Retina (tissue), 1 donor: ENCODE data around the gene PPBP.
"Not testable (repeated sequence)": the region's sequence is repeated elsewhere in the genome, so short reads cannot be mapped to it uniquely, and the experiment has no call there.

Experiments used
- DNase-seq: peaks from one replicate; pipeline ENCODE4 v3.0.0-alpha.2; 2016

PPBP gene

DNA sequence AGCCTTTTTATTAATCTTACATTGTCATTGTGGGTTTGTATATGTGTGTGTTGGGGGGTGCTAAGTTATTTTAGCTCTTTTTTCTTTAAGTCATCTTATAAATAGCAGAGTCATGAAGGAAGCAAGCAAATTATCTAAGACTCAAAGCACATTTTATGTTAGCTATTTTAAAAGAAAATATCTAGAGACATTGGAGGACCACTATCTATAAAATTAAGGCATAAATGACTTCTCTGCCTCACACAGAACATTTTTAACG is 3.7 kb upstream of the PPBP start:
- DNase-seq: no peak

DNA sequence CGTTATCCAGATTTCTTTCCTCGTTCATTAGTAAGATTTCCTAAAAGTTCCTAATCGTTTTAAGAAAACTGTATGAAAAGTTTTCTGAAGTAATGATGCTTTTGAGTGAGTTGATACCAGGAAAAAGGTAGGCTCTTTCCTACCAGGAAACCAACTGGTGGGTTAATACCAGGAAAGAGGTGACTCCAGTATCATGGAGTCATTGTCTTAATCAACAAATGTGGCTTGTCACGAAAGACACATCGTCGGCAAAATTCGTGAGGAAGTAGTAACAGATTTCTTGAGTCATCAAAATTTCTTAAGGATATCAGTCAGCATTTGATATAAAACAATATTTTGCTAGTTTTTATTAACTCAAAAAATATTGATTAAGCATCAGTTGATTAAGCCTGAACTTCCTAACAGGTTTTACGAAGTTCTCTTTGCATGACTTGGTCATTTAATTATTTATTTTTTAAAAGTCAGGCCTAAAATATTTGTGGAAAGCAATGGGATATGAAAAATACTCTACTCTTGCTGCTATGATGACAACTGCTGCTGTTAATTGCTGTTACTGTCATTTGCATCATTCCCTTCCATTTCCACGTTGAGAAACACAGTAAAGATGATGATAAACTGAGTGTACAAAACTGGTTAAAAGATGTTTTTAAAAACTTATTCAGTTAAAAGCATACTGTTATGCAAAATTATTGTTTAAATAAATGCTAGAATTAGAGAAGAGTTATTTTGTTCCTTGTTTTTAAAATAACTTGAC is 3.2 kb upstream of the PPBP start:
- DNase-seq: no peak

DNA sequence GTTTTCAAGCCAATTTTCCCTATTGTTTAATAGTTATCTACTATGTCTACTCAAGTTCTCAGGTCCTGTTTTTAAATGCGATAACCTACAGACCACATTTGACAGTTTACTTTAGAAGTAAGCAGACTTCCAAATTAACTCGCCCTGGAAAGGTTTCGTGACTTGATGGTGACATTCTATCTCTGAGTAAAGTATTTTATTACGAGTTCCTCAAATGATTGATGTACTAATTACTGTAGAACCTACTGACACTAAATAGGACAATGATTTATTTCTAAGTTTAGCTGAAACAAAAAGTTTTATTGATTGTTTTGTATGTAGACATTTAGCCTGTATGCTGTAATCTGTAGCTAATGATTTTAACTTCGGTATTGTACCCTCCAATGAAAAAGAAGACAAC is 1.9 kb upstream of the PPBP start:
- DNase-seq: no peak

DNA sequence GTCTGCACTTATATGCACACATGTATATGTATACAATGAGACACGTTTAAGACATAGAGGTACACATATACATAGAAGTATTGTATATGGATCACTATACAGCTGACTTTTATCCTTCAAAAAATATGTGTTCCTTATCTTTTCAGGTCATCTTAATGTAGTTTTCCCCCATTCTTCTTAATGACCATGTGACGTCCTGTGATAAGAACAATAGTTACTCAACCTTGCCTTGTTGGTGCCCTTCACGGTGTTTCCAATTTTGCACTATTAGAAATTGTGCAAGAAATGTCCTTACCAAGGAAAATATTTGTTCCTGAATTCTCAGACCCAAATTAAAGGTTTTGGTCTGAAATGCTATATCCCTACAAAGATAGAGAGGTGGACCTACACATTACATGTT is 1.0 kb upstream of the PPBP start:
- no peak for DNase-seq

DNA sequence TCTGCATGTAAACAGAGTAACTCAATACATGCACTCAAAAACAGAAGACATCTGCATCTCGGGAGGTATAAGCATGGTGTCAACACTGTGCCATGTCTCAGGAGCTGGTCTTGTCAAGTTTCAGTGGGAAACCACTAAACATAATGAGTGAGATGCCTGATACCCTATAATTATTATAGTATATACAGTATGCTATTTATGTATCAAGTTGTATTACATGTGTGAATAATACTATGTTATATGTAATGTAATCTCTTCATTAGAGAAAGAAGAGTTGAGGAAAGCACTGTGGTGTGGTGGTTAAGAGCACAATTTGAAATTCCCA is 2.5 kb downstream of the PPBP start:
- DNase-seq: no peak

DNA sequence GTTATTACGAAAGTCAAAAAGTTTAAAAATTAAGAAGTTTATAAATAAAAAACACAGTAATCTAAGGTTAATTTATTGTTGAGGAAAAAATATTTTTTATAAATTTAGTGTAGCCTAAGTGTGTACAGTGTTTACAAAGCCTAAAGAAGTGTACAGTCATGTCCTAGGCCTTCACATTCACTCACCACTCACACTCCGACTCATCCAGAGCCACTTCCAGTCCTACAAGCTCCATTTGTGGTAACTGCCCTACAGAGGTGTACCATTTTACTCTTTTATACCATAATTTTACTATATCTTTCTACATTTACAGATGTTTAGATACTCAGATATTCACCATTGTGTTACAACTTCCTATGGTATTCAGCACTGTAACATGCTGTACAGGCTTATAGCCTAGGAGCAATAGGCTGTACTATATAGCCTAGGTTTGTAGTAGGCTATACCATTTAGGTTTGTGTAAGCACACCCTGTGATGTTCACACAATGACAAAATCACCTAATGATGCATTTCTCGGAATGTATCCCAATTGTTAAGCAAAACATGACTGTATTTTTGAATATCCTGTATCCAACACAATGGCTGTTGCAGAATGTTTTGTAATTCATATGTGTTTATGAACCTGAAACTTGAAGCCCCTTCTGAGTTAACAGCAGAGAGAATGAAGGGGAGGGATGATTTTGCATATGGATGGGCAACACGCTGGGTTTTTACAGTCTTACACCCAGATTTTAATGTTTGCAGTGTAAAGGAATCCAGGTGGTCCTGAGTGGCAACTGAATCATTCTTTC is 3.1 kb downstream of the PPBP start:
- no peak for DNase-seq

DNA sequence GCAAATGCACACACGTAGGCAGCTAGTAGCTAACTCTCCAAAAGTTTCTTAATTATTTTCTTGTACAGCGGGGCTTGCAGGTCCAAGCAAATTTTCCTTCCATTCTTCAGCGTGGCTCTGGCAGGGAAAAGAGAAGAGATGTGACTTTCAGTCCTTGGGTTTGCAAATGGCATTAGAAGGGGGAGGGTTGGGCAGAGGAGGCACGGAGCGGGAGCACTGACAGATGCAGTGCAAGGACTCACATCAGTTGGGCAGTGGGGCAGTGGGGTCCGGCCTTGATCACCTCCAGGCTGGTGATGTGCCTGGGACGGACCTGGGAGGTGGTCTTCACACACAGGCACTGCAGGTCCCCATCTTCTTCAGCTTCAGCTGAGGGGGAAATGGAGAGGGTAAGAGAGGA is 6.8 kb downstream of the PPBP start:
- not testable (repeated sequence) for DNase-seq

DNA sequence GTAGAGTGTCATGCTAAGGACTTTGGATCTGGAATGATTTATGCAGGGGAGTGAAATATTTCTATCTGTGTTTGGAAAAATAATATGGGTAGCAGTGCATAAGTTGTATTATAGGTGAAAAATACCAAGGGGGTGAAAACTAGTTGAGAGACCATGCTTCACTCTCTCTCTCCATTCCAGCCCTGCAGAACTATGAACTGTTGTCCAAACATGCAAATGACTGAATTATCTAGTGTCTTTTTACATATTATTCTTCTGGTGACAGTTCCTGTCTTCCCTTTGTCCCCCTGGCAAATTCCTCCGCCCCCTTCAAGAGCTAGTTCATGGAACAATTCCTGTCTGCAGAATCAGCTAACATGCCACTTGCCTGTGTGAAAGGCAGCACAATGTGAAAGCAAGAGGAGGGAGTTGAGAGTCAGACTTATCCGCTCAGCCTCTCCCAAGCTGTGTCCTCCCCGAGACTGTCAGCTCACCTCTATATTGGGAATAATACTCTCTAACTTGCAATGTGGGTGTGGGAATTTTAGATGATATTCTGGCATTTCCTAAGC is 8.5 kb downstream of the PPBP start:
- no peak for DNase-seq

DNA sequence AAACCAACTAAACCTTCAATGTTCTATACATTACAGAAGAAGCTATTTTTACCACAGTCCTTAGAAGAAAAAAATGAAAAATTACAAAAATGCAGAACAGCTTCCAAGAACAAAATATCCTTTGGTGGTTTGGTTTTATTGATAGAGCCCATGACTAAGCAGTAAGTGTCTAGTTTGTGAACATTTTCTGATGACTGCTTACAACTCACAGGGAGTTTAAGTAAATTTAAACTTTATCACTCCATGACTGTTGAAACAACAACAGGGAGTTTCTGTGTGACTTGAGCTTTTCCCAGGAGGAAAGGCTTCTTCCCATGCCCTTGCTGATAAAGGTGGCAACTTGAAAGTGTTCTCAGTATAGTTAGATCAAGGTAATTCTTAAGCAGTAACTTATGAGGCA is 9.1 kb downstream of the PPBP start:
- no peak for DNase-seq

DNA sequence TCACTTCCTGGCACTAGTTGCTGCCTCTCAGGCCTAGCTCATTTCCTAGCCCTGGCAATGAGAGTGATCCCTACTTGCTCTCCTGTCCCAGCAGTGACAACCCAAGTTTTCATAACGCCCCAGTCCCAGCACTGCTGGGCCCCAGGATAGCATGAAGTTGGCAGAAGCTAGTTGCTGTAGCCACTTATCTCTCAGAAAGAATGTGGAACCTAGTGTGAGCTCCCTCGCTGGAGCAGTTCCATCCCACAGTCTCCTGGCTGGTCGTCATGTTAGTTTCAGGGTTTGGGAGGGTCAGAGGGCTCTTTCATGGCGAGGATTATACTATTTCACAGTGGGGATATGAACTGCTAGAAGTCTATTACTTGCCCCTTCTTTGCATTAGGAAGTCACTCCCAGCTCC is 11.3 kb downstream of the PPBP start:
- DNase-seq: no peak

DNA sequence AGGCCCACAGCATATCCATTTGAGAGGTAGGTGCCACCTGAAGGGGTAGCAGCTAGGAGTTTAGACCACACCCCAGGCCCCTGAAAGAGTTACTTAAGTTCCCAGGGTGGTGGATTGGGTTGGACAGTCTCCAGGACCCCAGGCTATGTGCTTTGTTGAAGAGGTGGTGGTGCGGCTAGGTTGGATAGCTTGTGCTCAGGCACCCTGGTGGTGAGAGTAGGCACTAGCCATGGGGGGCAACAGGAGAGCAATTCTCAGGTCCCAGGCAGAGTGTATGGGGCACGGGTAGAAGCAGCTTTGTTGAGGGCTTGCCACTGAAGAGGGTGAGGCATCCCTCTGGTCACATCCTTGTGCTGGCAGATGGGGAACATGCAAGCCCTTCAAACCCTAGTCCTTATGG is 11.8 kb downstream of the PPBP start:
- DNase-seq: no peak

DNA sequence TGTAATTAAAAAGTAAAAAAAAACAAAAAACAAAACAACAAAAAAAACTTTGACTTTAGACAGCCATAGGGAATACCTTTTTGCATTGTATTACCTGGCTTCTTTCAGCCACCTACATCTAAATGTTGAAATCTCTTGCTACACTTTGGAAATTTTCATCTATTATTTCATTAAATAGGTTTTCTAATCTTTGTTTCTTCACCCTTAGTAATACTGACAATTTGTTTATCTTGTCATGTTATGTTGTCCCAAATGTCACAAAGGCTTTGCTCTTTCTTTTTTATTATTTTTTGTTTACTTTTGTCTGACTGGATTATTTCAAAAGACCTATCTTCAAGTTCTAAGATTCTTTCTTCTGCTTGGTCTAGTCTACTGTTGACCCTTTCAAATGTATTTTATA is 13.6 kb downstream of the PPBP start:
- DNase-seq: no peak

DNA sequence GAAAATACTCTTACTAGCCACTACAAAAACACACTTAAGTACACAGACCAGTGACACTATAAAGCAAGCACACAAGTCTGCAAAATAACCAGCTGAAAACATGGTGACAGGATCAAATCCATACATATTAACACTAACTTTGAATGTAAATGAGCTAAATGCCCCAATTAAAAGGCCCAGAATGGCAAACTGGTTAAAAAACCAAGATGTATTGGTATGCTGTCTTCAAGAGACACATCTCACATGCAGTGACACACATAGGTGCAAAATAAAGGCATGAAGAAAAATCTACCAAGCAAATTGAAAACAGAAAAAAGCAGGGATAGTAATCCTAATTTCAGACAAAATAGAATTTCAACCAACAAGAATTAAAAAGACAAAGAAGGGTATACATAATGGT is 17.0 kb downstream of the PPBP start:
- no peak for DNase-seq

DNA sequence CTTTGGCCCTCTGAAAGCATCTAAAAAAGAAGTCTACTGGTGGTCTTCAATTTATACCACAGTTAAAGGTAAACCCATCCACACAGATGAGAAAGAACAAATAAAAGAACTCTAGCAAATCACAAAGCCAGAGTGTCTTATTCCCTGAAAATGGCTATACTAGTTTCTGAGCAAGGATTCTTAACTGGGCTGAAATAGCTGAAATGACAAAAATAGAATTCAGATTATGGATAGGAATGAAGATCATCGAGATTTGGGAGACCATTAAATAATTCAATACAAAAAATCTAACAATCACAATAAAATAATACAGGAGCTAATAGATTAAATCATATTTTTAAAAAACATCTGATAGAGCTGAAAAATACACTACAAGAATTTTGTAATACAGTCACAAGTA is 18.0 kb downstream of the PPBP start:
- no peak for DNase-seq

DNA sequence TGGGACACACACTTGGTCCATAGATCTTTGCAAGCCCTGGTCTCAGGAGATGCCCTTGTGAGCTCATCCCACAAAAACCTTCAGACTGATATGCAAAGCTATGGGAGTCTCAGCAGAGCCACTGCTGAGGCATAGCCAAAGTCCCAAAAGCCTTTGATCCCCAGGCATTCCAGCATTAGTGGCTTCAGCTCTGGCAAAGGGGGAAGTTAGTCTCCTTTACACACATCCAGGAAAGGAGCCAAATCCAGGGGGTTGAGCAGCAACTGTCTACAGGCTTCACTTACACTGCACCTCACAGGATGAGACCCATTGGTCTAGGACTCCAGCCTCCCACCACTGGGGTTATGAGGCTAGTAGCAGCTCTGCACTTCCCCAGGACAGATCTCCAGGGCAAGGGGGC is 20.1 kb downstream of the PPBP start:
- DNase-seq: no peak

DNA sequence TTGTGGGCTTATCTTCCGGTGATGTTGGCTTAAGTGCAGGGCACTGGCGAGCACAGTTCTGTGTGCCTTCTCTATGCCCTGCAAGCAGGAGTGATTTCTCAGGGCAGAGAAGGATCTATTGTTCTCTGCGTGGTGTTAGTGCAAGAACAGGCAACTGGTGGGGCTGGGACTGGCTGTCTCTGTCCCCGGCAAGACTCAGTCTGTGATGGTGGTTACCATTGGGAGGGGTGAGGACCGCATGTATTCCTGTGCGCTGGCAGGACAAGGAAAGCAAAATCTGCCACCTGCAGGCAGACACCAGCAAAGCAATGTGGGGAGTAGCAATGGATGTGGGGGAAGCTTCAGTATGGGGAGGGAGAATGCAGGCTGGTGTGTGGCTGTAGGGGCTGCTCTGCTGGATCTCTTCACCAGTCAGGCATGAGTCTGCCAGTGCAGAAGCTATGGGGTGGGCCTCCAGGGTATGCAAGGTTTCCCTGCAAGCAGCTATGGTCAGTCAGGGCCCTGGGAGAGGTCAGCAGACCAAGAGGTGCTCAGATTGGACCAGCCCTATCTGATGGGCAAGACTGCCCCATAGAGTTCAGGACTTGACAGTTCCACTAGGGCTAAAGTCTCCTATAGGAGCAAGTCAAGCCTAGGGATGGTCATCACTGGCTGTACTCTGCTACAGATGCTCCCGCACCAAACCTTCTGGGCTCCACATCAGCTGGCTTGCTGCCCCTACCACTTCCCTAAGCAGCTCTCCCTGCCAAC is 23.0 kb downstream of the PPBP start:
- DNase-seq: peak; percentile 22

DNA sequence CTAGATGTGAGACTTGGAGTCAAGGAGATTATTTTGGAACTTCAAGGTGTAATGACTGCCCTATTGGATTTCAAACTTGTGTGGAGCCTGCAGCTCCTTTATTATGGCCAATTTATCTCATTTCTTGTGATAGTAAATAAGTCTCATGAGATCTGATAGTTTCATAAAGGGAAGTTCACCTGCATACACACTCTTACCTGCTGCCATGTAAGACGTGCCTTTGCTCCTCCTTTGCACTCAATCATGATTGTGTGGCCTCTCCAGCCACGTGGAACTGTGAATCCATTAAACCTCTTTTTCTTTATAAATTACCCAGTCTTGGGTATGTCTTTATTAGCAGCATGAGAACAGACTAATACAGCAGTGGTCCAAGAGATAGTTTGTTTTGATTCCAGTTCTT is 25.3 kb downstream of the PPBP start:
- no peak for DNase-seq

DNA sequence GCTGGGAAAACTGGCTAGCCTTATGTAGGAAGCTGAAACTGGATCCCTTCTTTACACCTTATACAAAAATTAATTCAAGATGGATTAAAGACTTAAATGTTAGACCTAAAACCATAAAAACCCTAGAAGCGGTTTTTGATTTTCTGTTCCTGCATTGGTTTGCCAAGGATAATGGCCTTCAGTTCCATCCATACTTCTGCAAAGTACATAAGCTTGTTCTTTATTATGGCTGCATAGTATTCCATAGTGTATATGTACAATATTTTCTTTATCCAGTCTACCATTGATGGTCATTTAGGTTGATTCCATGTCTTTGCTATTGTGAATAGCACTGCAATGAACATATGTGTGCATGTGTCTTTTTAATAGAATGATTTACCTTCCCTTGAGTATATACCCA is 28.9 kb downstream of the PPBP start:
- not testable (repeated sequence) for DNase-seq

DNA sequence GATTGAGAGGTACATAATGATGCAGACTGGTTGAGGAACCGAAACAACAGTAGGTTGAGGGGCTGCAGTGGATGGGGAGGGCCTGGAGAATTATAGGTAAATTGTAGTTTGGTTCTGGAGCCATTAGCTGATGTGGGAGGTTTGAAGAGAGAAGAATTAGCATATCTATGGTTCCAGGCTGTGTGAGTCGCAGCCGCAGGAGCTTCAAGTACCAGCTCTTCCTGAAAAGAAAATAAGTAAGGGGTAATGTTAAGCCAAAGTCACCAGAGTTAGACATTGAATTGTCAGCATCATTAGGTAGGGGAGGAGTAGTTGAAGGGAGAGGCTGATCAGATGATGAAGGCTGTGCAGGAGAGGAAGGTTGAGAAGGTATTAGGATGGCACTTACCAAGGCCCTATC is 35.6 kb downstream of the PPBP start:
- DNase-seq: no peak

DNA sequence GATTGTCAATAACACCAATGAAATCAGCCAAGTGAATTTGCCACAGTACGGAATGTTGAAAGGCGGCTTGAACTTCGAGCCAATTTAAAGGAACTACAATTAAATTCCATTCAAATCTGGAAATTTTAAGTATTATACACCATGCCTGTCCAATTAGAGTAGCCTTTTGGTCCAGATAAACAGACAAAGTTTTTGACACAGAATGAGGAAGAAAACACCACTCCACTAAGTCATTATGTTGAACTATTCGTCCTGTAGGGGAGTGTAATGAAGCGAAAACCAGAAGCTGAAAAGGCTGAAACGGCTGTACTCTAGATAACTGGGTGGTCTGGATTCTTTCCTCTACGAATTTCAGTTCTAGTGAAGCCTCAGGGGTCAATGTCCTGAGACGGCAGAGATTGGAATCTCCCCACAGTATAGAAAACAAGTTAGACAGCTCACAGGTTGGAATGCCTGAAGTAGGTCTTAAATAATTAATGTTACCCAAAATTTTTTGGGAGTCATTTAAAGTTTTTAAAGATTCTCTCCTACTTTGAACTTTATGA is 37.5 kb downstream of the PPBP start:
- DNase-seq: peak; percentile 54

DNA sequence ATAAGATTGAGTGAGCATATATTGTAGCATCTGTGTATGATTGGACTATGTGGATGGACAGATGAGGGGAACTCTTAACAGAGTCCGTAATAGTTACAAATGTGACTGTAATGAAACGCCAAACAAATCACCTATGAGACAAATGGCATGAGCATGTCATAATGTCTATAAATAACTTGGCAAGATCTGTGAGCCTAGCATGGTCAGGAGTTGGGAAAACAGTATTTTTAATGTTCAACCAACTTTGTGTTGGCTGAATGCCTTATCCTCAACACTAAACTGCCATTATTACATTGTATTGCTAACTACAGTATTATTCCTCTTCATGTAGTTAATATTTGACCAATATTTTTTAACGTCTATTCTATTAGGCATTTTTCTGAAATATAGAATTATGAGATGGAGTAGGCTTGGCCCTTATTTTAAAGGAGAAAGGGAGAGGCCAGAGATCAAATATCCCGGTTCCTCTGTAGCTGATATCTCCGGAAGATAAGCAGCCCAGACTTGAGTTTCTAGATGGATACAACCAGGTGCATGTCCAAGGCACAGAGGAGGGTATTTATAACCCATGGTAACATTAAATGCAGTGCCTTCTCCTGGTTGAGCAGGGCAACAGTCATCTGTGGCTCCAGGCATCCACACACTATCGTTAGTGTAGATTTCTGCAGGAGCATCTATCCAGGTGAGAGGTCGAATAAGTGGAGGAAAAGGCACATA is 38.8 kb downstream of the PPBP start:
- DNase-seq: no peak

DNA sequence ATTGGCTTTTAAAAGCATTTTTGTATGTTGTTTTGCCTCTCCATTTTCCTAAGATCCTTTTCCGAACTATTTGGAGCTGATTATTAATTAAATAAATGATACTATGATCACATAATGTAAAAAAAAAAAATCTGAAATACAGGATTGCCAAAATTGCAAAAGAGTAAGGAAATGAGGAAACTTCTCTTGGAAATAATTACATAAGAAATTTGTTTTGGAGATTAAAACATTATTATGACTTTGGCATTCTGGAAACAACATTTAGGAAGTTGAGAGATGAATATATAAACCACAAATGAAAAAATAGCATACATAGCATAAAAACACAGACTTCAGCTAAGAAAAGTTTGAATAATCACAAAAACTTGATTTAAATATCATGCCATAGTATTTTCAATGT is 39.7 kb downstream of the PPBP start:
- no peak for DNase-seq
